Panc1 (cell line): ENCODE results near the gene DALRD3. TPM values are rescaled to one million over a fixed set of nuclear protein-coding genes. Genes with fewer than 3 reads are reported as not detected.

Experiments used
- ATAC-seq: fragments of 200-7000 bp; cut with Tn5 transposase; 2 replicates; pipeline ENCODE4 v1.9.1; 2020; ENCODE audit warnings: mild to moderate bottlenecking, moderate library complexity
- BruUV-seq: library from RNA; stranded (reverse); fragments of 400-500 nt; replicated peaks from 2 replicates; lab custom pipeline; 2021; lab: Mats Ljungman, UMichigan
- CTCF ChIA-PET: fragments of 300-600 bp; sonication (Branson Sonifier 250); formaldehyde crosslinking; loops from one replicate; lab custom pipeline; 2022; ENCODE audit warnings: antibody characterized with exemption; lab: Charles Lee
- POLR2A ChIA-PET: fragments of 300-600 bp; sonication (Branson Sonifier 250); formaldehyde crosslinking; loops from one replicate; lab custom pipeline; 2022; ENCODE audit warnings: antibody characterized with exemption; lab: Charles Lee
- DNase-seq: peaks from one replicate; pipeline ENCODE4 v3.0.0-alpha.2; 2010; ENCODE audit warnings: low read depth, low spot score
- H3K27ac ChIP-seq: 2 replicates; pipeline ENCODE4 v1.5.1; 2011; ENCODE audit warnings: mild to moderate bottlenecking, low read length, inconsistent platforms
- H3K27me3 ChIP-seq: fragments of 200-500 bp; sonication (Bioruptor generic); 2 replicates; pipeline ENCODE4 v1.6.0; 2014; ENCODE audit warnings: low read length, inconsistent platforms; ENCODE audit not compliant: control insufficient read depth, insufficient read depth
- H3K36me3 ChIP-seq: fragments of 200-500 bp; sonication (Bioruptor generic); 2 replicates; pipeline ENCODE4 v1.5.1; 2014; ENCODE audit warnings: inconsistent platforms, mild to moderate bottlenecking, low read length, moderate library complexity; ENCODE audit not compliant: control insufficient read depth, insufficient read depth
- H3K4me1 ChIP-seq: 2 replicates; pipeline ENCODE4 v1.5.1; 2011; ENCODE audit warnings: inconsistent platforms, mild to moderate bottlenecking, low read length, moderate library complexity; ENCODE audit not compliant: control insufficient read depth, insufficient read depth
- H3K4me3 ChIP-seq, 2 experiments: 2 replicates each; pipeline ENCODE4 v1.5.1; 2011 to 2012; ENCODE audit warnings: low read depth in 2 of 2, low read length in 2 of 2, mild to moderate bottlenecking in 2 of 2, inconsistent platforms in 1 of 2, moderate library complexity in 1 of 2
- H3K9me3 ChIP-seq: fragments of 200-500 bp; sonication (Bioruptor generic); 2 replicates; pipeline ENCODE4 v1.5.1; 2014; ENCODE audit warnings: low read depth, mild to moderate bottlenecking, inconsistent platforms, low read length, moderate library complexity; ENCODE audit not compliant: control insufficient read depth, insufficient read depth
- CTCF ChIP-seq: fragments of 450-650 bp; IDR thresholded peaks from 2 replicates; pipeline ENCODE4 v1.5.1; 2017; ENCODE audit warnings: mild to moderate bottlenecking
- REST ChIP-seq, 2 experiments: IDR thresholded peaks; 2 replicates each; pipeline ENCODE4 v1.6.1; 2011 to 2012; ENCODE audit warnings: low read depth in 2 of 2, control low read depth in 1 of 2, low read length in 1 of 2, mild to moderate bottlenecking in 1 of 2, moderate library complexity in 1 of 2; ENCODE audit not compliant: insufficient read depth in 1 of 2
- SIN3A ChIP-seq: IDR thresholded peaks from 2 replicates; pipeline ENCODE4 v1.6.1; 2012; ENCODE audit warnings: low read depth, mild to moderate bottlenecking, low read length, moderate library complexity, borderline replicate concordance; ENCODE audit not compliant: insufficient read depth
- TCF7L2 ChIP-seq: IDR thresholded peaks from 2 replicates; pipeline ENCODE4 v1.6.1; 2011; ENCODE audit warnings: mild to moderate bottlenecking, low read depth, low read length, inconsistent platforms
- in situ Hi-C: cut with HindIII; loops from 2 replicates; pipeline ENCODE4 v1.10.0; 2016; ENCODE audit warnings: low sequenced_read_pairs, low pct_unique_long_range_greater_than_20kb
- intact Hi-C: fragments of 100-400 bp; cut with micrococcal nuclease; formaldehyde crosslinking; loops from one replicate; pipeline ENCODE4 v1.10.0; 2022; ENCODE audit not compliant: unreplicated experiment
- total RNA-seq: library from RNA; stranded (reverse); gene quantifications from one replicate; pipeline ENCODE4 v1.2.1, GENCODE V29; 2021; ENCODE audit not compliant: unreplicated experiment

DALRD3 gene
- total RNA-seq, 1 experiment from 2014 or later, result 22.5 TPM

DNA sequence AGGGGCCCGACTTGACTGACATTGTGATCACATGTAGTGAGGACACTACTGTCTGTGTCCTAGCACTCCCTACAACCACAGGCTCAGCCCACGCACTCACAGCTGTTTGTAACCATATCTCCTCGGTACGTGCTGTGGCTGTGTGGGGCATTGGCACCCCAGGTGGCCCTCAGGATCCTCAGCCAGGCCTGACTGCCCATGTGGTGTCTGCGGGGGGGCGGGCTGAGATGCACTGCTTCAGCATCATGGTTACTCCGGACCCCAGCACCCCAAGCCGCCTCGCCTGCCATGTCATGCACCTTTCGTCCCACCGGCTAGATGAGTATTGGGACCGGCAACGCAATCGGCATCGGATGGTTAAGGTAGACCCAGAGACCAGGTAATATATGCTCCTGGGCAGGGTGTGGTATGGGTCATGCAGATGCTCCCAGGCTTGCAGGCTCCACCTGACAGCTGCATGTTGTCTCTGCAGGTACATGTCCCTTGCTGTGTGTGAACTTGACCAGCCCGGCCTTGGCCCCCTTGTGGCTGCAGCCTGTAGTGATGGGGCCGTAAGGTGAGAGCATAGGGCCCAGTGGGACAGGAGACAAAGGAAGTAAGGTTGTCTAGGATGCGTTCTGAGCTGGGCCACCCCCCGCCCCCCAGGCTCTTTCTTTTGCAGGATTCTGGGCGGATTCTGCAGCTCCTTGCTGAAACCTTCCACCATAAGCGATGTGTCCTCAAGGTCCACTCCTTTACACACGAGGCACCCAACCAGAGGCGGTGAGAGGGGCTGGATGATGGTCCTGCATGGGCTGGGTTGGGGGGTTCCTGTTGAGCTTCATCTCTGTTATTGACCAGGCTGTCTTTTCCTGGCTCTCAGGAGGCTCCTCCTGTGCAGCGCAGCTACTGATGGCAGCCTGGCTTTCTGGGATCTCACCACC lies 4.4 kb downstream of the DALRD3 start:
- Histone ChIP-seq H3K4me1 (peaks cover 8% of the 10 kb centered on the region), H3K9me3 (no peaks in the 10 kb centered on the region), H3K36me3 (no peaks in the 10 kb centered on the region; the same call in 1 of the 2 replicates), H3K27ac (no peak overlapping the region), H3K4me3 (no peak overlapping the region), H3K27me3 (no peaks in the 10 kb centered on the region)
- BruUV-seq, result no TSS peak
- DNase-seq (no peak), ATAC-seq (no peak)
- ChIA-PET POLR2A (interaction anchor here (0.6 to 0.7 kb wide), 2 partner anchors 11 to 26 kb away, joined by 7 read pairs; no protein-coding TSS in a partner anchor), CTCF (interaction anchor here (0.9 kb wide), 1 partner anchor 26 kb away, joined by 3 read pairs; no protein-coding TSS in a partner anchor)
- in situ Hi-C loops, result no loop called here
- intact Hi-C loops, result no loop called here
- TF ChIP-seq TCF7L2 (no peak), CTCF (peak; percentile 77)

DNA sequence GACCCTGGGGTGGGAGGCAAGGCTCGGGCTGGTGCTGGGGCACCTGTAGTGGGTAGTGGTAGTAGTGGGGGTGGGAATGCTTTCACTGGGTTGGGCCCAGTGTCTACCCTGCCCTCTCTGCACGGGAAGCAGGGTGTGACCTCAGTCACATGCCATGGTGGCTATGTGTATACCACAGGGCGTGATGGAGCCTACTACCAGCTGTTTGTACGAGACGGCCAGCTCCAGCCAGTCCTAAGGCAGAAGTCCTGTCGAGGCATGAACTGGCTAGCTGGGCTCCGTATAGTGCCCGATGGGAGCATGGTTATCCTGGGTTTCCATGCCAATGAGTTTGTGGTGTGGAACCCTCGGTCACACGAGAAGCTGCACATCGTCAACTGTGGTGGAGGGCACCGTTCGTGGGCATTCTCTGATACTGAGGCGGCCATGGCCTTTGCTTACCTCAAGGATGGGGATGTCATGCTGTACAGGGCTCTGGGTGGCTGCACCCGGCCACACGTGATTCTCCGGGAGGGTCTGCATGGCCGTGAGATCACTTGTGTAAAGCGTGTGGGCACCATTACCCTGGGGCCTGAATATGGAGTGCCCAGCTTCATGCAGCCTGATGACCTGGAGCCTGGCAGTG lies 5.2 kb downstream of the DALRD3 start:
- H3K9me3 ChIP-seq, result no peaks in the 10 kb centered on the region
- H3K36me3 ChIP-seq, result no peaks in the 10 kb centered on the region
- TF ChIP-seq SIN3A (no peak), CTCF (no peak), REST (IDR thresholded peaks at IDR 0.05; ENCODE audit: insufficient read depth in 1 of 2, low read depth in 2 of 2, low read length in 1 of 2) (no peak)
- DNase-seq (no peak), ATAC-seq (no peak)
- BruUV-seq, result no TSS peak
- ChIA-PET CTCF (interaction anchor here (0.9 kb wide), 1 partner anchor 25 kb away, joined by 3 read pairs; no protein-coding TSS in a partner anchor), POLR2A (no interaction called here)
- in situ Hi-C loops, result no loop called here
- no peaks in the 10 kb centered on the region for H3K27me3 ChIP-seq
- no peak overlapping the region for H3K4me3 ChIP-seq
- intact Hi-C loops, result no loop called here
- no peak overlapping the region for H3K27ac ChIP-seq
- H3K4me1 ChIP-seq, result peaks cover 13% of the 10 kb centered on the region
